Measurements from ENCODE around the gene DPP4.

DPP4 gene

GRCh38 chr2:162073888-162074631, at the start of gene DPP4:
TSS of gene DPP4 (minus strand) at chr2:162074215. CDS start at chr2:162073981, 234 bp downstream.
- H3K27ac Mint-ChIP-seq, result peak within 1 kb of the TSS; percentile 37 to 95 (median 74)
- peaks cover 29% of the 10 kb centered on the region for H3K4me1 Mint-ChIP-seq
- H3K27me3 Mint-ChIP-seq (ENCODE audit: low read depth), result peaks cover 56% of the 10 kb centered on the region
- peak within 1 kb of the TSS; percentile 86 to 91 (median 87) for H3K4me3 Mint-ChIP-seq
- H3K36me3 Mint-ChIP-seq (ENCODE audit: low read depth), result peaks cover 4% of the 10 kb centered on the region
- TF ChIP-seq CTCF (IDR thresholded peaks at IDR 0.05; ENCODE audit: unreplicated experiment in 3 of 3), result no peak
- H3K9me3 Mint-ChIP-seq, result peaks cover 12% of the 10 kb centered on the region

- TF ChIP-seq CTCF (IDR thresholded peaks at IDR 0.05; ENCODE audit: unreplicated experiment in 3 of 3), result no peak
- Mint-ChIP-seq H3K27ac (no peak overlapping the region), H3K4me1 (no peaks in the 10 kb centered on the region), H3K27me3 (ENCODE audit: low read depth) (peaks cover 3% of the 10 kb centered on the region), H3K36me3 (ENCODE audit: low read depth) (peaks cover 4% of the 10 kb centered on the region), H3K4me3 (no peak overlapping the region), H3K9me3 (peaks cover 8% of the 10 kb centered on the region)
Observed at GRCh38 chr2:162118166-162119031, 44.4 kb upstream of the DPP4 start.

- TF ChIP-seq CTCF (IDR thresholded peaks at IDR 0.05; ENCODE audit: unreplicated experiment in 3 of 3), result no peak
- peaks cover 8% of the 10 kb centered on the region for H3K9me3 Mint-ChIP-seq
- H3K27ac Mint-ChIP-seq, result no peak overlapping the region
- no peak overlapping the region for H3K4me3 Mint-ChIP-seq
- peaks cover 3% of the 10 kb centered on the region for H3K27me3 Mint-ChIP-seq (ENCODE audit: low read depth)
- no peaks in the 10 kb centered on the region for H3K4me1 Mint-ChIP-seq
- peaks cover 4% of the 10 kb centered on the region for H3K36me3 Mint-ChIP-seq (ENCODE audit: low read depth)
Observed at GRCh38 chr2:162116352-162116751, 42.3 kb upstream of the DPP4 start.

GRCh38 chr2:162115076-162115475, 41.1 kb upstream of the DPP4 start:
- Mint-ChIP-seq H3K4me1 (no peaks in the 10 kb centered on the region), H3K4me3 (no peak overlapping the region), H3K27ac (no peak overlapping the region), H3K9me3 (peaks cover 8% of the 10 kb centered on the region), H3K36me3 (ENCODE audit: low read depth) (peaks cover 4% of the 10 kb centered on the region), H3K27me3 (ENCODE audit: low read depth) (peaks cover 3% of the 10 kb centered on the region)
- no peak for TF ChIP-seq CTCF (IDR thresholded peaks at IDR 0.05; ENCODE audit: unreplicated experiment in 3 of 3)

GRCh38 chr2:162114271-162114670, 40.3 kb upstream of the DPP4 start:
- Mint-ChIP-seq H3K27me3 (ENCODE audit: low read depth) (peaks cover 3% of the 10 kb centered on the region), H3K4me1 (no peaks in the 10 kb centered on the region), H3K9me3 (peaks cover 8% of the 10 kb centered on the region), H3K27ac (peak overlapping the region in 2 of 3 experiments; percentile 63 to 80), H3K4me3 (no peak overlapping the region), H3K36me3 (ENCODE audit: low read depth) (peaks cover 4% of the 10 kb centered on the region)
- no peak for TF ChIP-seq CTCF (IDR thresholded peaks at IDR 0.05; ENCODE audit: unreplicated experiment in 3 of 3)

All from nephron (organoid).